ENCODE measurements around the gene B3GALT2.

B3GALT2 gene

DNA sequence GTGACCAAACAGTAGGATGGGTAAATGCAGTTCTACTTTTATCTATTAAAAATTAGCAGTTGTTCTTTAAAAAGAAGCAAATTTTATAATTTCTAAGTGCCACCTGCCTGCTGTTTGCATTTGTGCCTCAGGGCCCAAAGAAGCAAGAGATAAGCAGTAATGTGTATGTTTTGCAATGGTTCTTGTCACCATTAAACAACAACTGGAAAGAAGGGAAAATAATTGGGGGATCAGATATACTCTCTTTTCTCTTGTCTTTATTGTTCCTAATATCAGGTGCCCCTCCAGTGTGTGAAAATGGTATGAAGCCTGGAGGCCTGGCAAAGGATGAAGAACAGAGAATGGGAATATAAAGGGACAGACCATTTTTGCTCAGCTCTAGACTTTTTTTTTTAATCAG is 9.6 kb downstream of the B3GALT2 start:
- H3K4me2 ChIP-seq (ENCODE audit: low read length): no peak overlapping the region
- TF ChIP-seq, protein P1, sequence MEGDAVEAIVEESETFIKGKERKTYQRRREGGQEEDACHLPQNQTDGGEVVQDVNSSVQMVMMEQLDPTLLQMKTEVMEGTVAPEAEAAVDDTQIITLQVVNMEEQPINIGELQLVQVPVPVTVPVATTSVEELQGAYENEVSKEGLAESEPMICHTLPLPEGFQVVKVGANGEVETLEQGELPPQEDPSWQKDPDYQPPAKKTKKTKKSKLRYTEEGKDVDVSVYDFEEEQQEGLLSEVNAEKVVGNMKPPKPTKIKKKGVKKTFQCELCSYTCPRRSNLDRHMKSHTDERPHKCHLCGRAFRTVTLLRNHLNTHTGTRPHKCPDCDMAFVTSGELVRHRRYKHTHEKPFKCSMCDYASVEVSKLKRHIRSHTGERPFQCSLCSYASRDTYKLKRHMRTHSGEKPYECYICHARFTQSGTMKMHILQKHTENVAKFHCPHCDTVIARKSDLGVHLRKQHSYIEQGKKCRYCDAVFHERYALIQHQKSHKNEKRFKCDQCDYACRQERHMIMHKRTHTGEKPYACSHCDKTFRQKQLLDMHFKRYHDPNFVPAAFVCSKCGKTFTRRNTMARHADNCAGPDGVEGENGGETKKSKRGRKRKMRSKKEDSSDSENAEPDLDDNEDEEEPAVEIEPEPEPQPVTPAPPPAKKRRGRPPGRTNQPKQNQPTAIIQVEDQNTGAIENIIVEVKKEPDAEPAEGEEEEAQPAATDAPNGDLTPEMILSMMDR (IDR thresholded peaks at IDR 0.05): no peak
- H3K4me1 ChIP-seq: no peaks in the 10 kb centered on the region
- peaks cover 2% of the 10 kb centered on the region for H3K79me2 ChIP-seq
- no peak overlapping the region for H2AFZ ChIP-seq
- H3K36me3 ChIP-seq (ENCODE audit: control insufficient read depth, insufficient read depth, low read length): no peaks in the 10 kb centered on the region
- no peak overlapping the region for H3K9ac ChIP-seq
- no peaks in the 10 kb centered on the region for H3K27me3 ChIP-seq (ENCODE audit: control insufficient read depth, insufficient read depth, low read length)
- H3K27ac ChIP-seq: no peak overlapping the region
- no peak overlapping the region for H3K4me3 ChIP-seq (ENCODE audit: low read depth, low read length)
- H3K9me3 ChIP-seq (ENCODE audit: control insufficient read depth, low read length): no peaks in the 10 kb centered on the region

DNA sequence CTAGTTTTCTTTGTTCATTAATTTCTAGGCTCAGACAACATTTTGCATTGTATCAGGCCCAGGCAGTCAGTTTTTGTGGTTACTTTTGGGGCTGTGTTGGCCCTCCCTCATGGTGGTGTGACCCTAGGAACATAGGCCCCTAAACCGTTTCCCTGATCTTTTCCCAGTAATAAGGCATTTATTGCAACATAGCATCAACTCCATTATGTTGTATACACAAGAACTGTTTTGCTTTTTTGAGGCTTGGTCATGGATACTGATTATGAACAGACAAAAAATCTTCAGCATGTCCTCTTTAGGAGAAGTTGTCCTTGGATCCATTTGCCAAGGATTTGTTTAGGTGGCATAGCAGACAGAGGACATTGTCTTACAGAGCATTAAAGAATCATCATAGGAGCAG is 10.3 kb downstream of the B3GALT2 start:
- no peak overlapping the region for H3K4me3 ChIP-seq (ENCODE audit: low read depth, low read length)
- no peak overlapping the region for H3K9ac ChIP-seq
- no peaks in the 10 kb centered on the region for H3K36me3 ChIP-seq (ENCODE audit: control insufficient read depth, insufficient read depth, low read length)
- peaks cover 2% of the 10 kb centered on the region for H3K79me2 ChIP-seq
- TF ChIP-seq, protein P1 (IDR thresholded peaks at IDR 0.05): no peak
- H3K4me2 ChIP-seq (ENCODE audit: low read length): no peak overlapping the region
- no peaks in the 10 kb centered on the region for H3K4me1 ChIP-seq
- H3K27ac ChIP-seq: no peak overlapping the region
- no peaks in the 10 kb centered on the region for H3K9me3 ChIP-seq (ENCODE audit: control insufficient read depth, low read length)
- H2AFZ ChIP-seq: no peak overlapping the region
- no peaks in the 10 kb centered on the region for H3K27me3 ChIP-seq (ENCODE audit: control insufficient read depth, insufficient read depth, low read length)

GRCh38 chr1:193157360-193157759 is 29.1 kb downstream of the B3GALT2 start:
- TF ChIP-seq, protein P1 (IDR thresholded peaks at IDR 0.05): no peak
- H3K9me3 ChIP-seq (ENCODE audit: control insufficient read depth, low read length): no peaks in the 10 kb centered on the region
- no peak overlapping the region for H2AFZ ChIP-seq
- no peaks in the 10 kb centered on the region for H3K36me3 ChIP-seq (ENCODE audit: control insufficient read depth, insufficient read depth, low read length)
- H3K27ac ChIP-seq: no peak overlapping the region
- H3K79me2 ChIP-seq: no peaks in the 10 kb centered on the region
- H3K4me1 ChIP-seq: no peaks in the 10 kb centered on the region
- no peak overlapping the region for H3K4me3 ChIP-seq (ENCODE audit: low read depth, low read length)
- no peaks in the 10 kb centered on the region for H3K27me3 ChIP-seq (ENCODE audit: control insufficient read depth, insufficient read depth, low read length)
- no peak overlapping the region for H3K9ac ChIP-seq
- H3K4me2 ChIP-seq (ENCODE audit: low read length): no peak overlapping the region

DNA sequence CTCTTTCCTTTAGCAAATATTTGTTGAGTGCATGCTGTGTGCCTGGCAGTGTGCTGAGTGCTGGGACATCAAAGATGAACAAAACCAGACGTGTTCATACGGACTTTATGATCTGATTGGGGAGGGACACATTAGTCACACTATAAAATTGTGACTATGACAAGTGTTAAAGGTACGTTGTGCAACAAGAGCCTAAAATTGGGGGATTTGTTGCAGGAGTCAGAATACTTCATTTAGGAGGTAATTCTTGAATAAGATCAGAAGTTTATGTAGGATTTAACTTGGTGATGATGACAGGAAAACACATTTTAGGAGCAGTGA is 29.6 kb downstream of the B3GALT2 start:
- TF ChIP-seq, protein P1 (IDR thresholded peaks at IDR 0.05): no peak
- H3K4me1 ChIP-seq: no peaks in the 10 kb centered on the region
- H3K9ac ChIP-seq: no peak overlapping the region
- no peak overlapping the region for H2AFZ ChIP-seq
- H3K9me3 ChIP-seq (ENCODE audit: control insufficient read depth, low read length): no peaks in the 10 kb centered on the region
- H3K4me3 ChIP-seq (ENCODE audit: low read depth, low read length): no peak overlapping the region
- no peaks in the 10 kb centered on the region for H3K36me3 ChIP-seq (ENCODE audit: control insufficient read depth, insufficient read depth, low read length)
- no peak overlapping the region for H3K4me2 ChIP-seq (ENCODE audit: low read length)
- no peak overlapping the region for H3K27ac ChIP-seq
- H3K79me2 ChIP-seq: no peaks in the 10 kb centered on the region
- no peaks in the 10 kb centered on the region for H3K27me3 ChIP-seq (ENCODE audit: control insufficient read depth, insufficient read depth, low read length)

- Histone ChIP-seq H3K9ac (no peak overlapping the region), H3K36me3 (ENCODE audit: control insufficient read depth, insufficient read depth, low read length) (no peaks in the 10 kb centered on the region), H3K9me3 (ENCODE audit: control insufficient read depth, low read length) (no peaks in the 10 kb centered on the region), H3K4me3 (ENCODE audit: low read depth, low read length) (no peak overlapping the region), H3K4me1 (no peaks in the 10 kb centered on the region), H3K4me2 (ENCODE audit: low read length) (no peak overlapping the region), H2AFZ (no peak overlapping the region), H3K27ac (no peak overlapping the region), H3K27me3 (ENCODE audit: control insufficient read depth, insufficient read depth, low read length) (no peaks in the 10 kb centered on the region), H3K79me2 (no peaks in the 10 kb centered on the region)
- TF ChIP-seq, protein P1 (IDR thresholded peaks at IDR 0.05): no peak
Measured at GRCh38 chr1:193156117-193156821, 30.1 kb downstream of the B3GALT2 start.
